ENCODE measurements around the gene RIPOR3.
A peak's percentile ranks its signal among the peaks of the same experiment; 100 is the strongest.
"Not testable (repeated sequence)": the region's sequence is repeated elsewhere in the genome, so short reads cannot be mapped to it uniquely, and the experiment has no call there.

RIPOR3 gene

DNA sequence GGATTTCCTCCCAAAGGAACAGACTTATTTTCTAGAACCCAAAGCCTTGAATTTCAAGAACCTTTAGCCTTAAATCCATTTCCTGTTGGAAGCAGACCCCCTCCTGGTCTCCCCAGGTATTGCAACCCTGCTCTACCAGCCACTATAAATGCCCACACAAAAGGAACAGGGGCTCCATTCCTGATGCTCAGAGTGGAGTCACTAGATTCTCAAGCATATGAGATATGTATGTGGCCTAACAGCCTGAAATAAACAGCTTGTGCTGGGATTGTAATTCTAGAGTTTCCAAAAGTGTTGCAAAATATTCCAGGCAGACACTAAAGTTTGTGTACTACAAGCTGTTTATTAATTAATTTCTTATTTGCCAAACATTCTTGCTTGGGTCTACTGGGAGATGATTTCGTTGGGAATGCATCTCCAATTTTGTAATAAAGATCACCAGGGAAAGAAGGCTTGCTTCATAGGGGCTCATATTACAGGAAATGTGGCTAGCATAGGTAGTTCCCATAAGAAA lies 44.8 kb downstream of the RIPOR3 start:
- TF ChIP-seq, protein P1, sequence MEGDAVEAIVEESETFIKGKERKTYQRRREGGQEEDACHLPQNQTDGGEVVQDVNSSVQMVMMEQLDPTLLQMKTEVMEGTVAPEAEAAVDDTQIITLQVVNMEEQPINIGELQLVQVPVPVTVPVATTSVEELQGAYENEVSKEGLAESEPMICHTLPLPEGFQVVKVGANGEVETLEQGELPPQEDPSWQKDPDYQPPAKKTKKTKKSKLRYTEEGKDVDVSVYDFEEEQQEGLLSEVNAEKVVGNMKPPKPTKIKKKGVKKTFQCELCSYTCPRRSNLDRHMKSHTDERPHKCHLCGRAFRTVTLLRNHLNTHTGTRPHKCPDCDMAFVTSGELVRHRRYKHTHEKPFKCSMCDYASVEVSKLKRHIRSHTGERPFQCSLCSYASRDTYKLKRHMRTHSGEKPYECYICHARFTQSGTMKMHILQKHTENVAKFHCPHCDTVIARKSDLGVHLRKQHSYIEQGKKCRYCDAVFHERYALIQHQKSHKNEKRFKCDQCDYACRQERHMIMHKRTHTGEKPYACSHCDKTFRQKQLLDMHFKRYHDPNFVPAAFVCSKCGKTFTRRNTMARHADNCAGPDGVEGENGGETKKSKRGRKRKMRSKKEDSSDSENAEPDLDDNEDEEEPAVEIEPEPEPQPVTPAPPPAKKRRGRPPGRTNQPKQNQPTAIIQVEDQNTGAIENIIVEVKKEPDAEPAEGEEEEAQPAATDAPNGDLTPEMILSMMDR (IDR thresholded peaks at IDR 0.05; ENCODE audit: insufficient read depth, low read length): no peak
- Histone ChIP-seq H3K27ac (replicated peaks) (no peak overlapping the region), H3K4me3 (replicated peaks; ENCODE audit: insufficient read depth, low read length) (no peak overlapping the region), H3K27me3 (ENCODE audit: insufficient read depth, poor library complexity, severe bottlenecking) (no peaks in the 10 kb centered on the region)
- no peak for DNase-seq (ENCODE audit: low read depth in 1 of 2, low spot score in 1 of 2)

DNA sequence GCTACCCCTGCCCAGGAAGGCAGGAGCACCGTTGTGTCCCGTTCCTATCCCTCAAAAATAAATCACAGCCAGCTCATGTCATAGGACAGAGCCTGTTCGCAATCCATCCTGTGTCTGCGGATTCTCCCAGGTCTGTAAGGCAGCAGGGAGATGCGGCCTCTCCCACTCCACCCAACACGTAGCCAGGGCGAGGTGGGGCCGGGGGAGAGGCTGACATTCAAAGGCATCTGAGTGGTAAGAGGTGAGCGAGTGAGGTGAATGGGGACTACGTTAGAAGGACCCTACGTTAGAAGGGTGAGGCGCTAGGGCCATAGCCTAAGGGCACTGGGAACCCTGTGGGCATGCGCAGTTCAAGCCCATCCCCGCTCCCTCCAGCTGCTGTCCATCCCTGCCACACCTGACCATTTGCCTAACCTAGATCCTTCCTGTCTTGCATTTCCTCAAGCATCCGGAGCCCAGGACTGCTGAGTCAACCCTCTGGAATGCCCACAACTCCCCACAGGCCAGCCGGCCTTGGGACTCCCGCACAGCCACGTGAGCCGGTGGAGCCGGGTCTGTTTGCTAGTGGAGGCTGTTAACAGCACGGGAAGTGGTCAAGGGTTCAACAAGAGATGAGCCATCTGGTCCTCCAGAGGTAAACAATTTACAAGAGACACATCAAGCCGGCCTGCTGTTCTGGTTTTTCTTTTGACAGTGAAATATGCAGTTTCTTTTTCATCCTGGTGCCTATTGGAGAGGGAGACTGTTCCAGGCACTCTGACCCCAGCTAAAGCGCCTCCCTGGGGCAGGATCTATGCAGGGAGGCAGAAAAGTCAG lies 45.9 kb downstream of the RIPOR3 start:
- H3K27ac ChIP-seq (replicated peaks): no peak overlapping the region
- DNase-seq (ENCODE audit: low read depth in 1 of 2, low spot score in 1 of 2): no peak
- H3K27me3 ChIP-seq (ENCODE audit: insufficient read depth, poor library complexity, severe bottlenecking): no peaks in the 10 kb centered on the region
- no peak overlapping the region for H3K4me3 ChIP-seq (replicated peaks; ENCODE audit: insufficient read depth, low read length)
- no peak for TF ChIP-seq POLR2AphosphoS5 (IDR thresholded peaks at IDR 0.05; ENCODE audit: low read depth)
- TF ChIP-seq GABPA (IDR thresholded peaks at IDR 0.05; ENCODE audit: low read depth): no peak
- TF ChIP-seq SPI1 (IDR thresholded peaks at IDR 0.05; ENCODE audit: borderline replicate concordance, low read depth): no peak

DNA sequence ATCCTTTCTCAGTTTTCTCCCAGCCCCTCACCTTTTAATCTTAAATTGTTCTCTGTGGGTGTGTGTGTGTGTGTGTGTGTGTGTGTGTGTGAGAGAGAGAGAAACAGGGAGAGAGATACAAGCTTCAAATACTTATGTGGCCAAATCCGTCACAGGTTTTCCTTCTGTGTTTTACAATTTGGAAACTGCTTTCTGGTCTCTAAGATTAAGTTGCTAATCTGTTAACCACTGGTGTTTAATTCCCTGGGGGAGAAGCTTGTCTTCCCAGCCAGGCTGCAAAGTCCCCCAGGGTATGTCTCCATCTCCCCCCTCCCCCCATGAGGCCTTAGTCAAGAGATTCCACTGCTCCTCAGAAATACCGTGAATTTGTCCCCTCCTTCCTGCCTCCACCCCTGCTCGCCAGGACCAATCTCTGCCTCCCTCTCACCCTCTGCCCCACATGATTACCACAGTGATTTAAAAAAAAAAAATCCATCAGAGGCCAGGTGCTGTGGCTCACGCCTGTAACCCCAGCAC lies 49.0 kb downstream of the RIPOR3 start:
- Histone ChIP-seq H3K27ac (replicated peaks) (no peak overlapping the region), H3K4me3 (replicated peaks; ENCODE audit: insufficient read depth, low read length) (no peak overlapping the region), H3K27me3 (ENCODE audit: insufficient read depth, poor library complexity, severe bottlenecking) (no peaks in the 10 kb centered on the region)
- TF ChIP-seq GABPA (IDR thresholded peaks at IDR 0.05; ENCODE audit: low read depth) (no peak), POLR2AphosphoS5 (IDR thresholded peaks at IDR 0.05; ENCODE audit: low read depth) (no peak), SPI1 (IDR thresholded peaks at IDR 0.05; ENCODE audit: borderline replicate concordance, low read depth) (no peak)
- TF ChIP-seq, protein P1 (IDR thresholded peaks at IDR 0.05; ENCODE audit: insufficient read depth, low read length): no peak
- TF ChIP-seq, protein P2, sequence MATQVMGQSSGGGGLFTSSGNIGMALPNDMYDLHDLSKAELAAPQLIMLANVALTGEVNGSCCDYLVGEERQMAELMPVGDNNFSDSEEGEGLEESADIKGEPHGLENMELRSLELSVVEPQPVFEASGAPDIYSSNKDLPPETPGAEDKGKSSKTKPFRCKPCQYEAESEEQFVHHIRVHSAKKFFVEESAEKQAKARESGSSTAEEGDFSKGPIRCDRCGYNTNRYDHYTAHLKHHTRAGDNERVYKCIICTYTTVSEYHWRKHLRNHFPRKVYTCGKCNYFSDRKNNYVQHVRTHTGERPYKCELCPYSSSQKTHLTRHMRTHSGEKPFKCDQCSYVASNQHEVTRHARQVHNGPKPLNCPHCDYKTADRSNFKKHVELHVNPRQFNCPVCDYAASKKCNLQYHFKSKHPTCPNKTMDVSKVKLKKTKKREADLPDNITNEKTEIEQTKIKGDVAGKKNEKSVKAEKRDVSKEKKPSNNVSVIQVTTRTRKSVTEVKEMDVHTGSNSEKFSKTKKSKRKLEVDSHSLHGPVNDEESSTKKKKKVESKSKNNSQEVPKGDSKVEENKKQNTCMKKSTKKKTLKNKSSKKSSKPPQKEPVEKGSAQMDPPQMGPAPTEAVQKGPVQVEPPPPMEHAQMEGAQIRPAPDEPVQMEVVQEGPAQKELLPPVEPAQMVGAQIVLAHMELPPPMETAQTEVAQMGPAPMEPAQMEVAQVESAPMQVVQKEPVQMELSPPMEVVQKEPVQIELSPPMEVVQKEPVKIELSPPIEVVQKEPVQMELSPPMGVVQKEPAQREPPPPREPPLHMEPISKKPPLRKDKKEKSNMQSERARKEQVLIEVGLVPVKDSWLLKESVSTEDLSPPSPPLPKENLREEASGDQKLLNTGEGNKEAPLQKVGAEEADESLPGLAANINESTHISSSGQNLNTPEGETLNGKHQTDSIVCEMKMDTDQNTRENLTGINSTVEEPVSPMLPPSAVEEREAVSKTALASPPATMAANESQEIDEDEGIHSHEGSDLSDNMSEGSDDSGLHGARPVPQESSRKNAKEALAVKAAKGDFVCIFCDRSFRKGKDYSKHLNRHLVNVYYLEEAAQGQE (IDR thresholded peaks at IDR 0.05; ENCODE audit: insufficient replicate concordance, low read depth): no peak
- DNase-seq (ENCODE audit: low read depth in 1 of 2, low spot score in 1 of 2): no peak

DNA sequence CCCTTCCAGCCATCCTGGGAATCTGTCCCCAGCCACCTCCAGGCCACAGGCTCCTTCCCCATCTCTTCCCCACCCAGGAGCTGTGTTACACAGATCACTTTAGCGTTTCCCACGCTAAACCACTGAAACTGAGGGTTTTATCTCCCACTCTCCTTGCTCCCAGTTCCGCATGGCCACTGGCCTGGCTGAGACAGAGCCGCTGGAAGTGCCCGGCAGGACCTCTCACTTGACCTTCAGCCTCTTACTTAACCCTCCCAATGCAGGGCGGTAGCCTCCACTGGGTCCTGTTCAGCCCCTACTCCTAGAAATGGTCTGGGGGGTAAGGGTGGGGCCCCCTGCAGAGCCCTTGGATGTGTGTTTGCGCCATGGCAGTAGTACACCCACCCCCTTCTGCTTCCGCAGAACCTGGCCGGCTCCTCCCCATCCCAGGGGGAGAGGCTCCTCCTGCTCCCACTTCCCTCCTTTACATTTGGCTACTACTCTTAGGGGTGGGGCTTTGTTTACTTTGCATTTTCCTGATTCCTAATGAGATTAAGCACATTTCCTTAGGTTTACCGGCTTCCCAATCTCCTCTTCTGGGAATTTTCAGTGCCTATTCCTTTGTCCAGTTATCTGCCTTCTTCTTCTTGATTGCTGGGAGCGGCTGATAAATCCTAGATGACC lies 49.6 kb downstream of the RIPOR3 start:
- peak overlapping the region; percentile 80 for H3K27ac ChIP-seq (replicated peaks)
- not testable (repeated sequence) for H3K4me3 ChIP-seq (replicated peaks; ENCODE audit: insufficient read depth, low read length); DNase-seq (ENCODE audit: low read depth in 1 of 2, low spot score in 1 of 2); H3K27me3 ChIP-seq (ENCODE audit: insufficient read depth, poor library complexity, severe bottlenecking)

DNA sequence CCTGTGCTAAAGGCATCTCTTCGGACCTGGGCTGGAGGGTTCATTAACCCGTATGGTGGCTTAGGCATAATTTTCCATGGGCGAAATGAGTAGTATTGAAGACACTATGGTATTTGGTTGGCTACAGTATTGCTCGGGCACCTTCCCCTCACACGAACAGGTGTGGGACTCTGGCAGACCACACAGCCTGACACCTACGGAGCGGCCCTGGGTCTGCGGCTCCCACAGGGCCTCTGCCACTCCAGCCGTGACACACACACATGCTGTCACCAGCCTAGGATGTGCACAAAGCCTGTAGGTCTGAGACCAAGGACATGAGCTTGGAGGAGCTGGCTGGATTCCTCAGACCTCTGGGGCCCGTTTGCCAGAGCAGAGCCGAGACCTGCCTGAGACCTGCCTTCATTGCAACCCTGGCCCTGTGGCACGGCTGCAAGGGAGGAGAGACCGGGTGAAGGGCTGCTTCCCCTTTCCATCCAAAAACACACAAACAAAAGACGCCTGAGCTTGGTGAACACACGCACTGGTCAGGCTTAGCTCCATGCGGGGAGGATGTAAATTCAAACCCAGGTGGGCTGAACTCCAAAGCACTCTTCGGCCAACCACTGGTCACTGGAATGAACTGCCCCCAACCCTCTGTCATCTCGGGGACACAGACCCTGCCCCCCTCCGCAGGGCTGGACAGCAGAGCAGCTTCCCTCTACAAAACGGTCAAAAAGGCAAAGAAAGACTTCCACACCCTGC lies 51.2 kb downstream of the RIPOR3 start:
- peak overlapping the region; percentile 80 for H3K27ac ChIP-seq (replicated peaks)
- not testable (repeated sequence) for H3K27me3 ChIP-seq (ENCODE audit: insufficient read depth, poor library complexity, severe bottlenecking)
- 0 out of 2 replicates have a peak, but pooled peaks have one; percentile 33 for TF ChIP-seq SPI1 (IDR thresholded peaks at IDR 0.05; ENCODE audit: borderline replicate concordance, low read depth)
- TF ChIP-seq, protein P2 (IDR thresholded peaks at IDR 0.05; ENCODE audit: insufficient replicate concordance, low read depth): peak; percentile 45
- DNase-seq (ENCODE audit: low read depth in 1 of 2, low spot score in 1 of 2): peak; percentile 63 to 84
- H3K4me3 ChIP-seq (replicated peaks; ENCODE audit: insufficient read depth, low read length): peak overlapping the region; percentile 21; the same call in 1 of the 2 replicates

DNA sequence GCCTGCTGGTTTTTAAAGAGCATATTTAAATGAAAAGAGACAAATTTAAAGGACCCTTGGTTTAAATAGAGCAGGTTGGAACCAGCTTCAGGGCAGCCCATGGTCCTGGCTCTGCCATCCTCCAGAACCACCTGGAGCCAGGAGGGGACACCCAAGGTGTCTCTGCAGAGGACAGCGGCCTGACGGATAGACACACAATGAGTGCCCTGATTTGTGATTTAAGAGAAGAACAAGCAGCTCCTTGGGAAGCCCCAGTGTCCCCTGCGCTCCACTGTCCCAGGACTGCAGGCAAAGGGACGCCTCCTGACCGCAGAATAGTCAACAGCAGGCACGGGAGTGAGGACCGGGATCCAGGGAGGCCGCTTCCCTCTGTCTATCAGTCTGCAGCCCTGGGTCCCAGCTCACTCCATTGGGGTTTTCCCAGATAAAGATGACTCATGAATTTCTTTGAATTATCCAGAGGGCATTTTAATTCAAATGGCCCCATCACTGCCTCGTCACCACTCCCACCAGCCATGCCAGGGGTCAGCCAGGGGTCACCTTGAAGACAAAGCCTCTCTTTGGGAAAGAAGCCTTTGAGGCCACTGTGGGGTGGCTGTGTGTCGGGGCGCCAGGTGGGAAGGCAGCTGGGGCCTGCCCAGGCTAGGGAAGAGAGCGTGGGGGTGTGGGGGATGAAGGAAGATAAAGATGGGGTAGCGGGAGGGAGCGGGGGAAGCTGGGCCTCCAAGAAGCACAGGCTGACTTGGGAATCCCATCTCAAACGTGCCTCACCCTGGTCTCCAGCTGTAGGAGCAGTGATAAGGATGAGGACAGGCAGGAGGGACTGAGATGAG lies 53.1 kb downstream of the RIPOR3 start:
- not testable (repeated sequence) for H3K27me3 ChIP-seq (ENCODE audit: insufficient read depth, poor library complexity, severe bottlenecking); H3K27ac ChIP-seq (replicated peaks); H3K4me3 ChIP-seq (replicated peaks; ENCODE audit: insufficient read depth, low read length); DNase-seq (ENCODE audit: low read depth in 1 of 2, low spot score in 1 of 2)
